ENCODE results near the gene COL2A1. TPM values are rescaled to one million over a fixed set of nuclear protein-coding genes. Genes with fewer than 3 reads are reported as not detected.

The COL2A1 gene
- total RNA-seq, result not detected

GRCh38 chr12:48004053-48004941, at the start of gene COL2A1:
Gene COL2A1, minus strand, starts transcription at chr12:48004476. Its CDS starts 155 bp downstream, at chr12:48004321.
- WGBS, result 5% methylated on average over 29 of the region's 83 CpGs
- Histone ChIP-seq H3K4me1 (peaks cover 49% of the 10 kb centered on the region), H3K27me3 (peaks cover 83% of the 10 kb centered on the region), H3K36me3 (no peaks in the 10 kb centered on the region), H3K4me3 (peak within 1 kb of the TSS; percentile 36), H3K9me3 (no peaks in the 10 kb centered on the region), H3K27ac (no peak within 1 kb of the TSS)
- TF ChIP-seq POLR2A (IDR thresholded peaks at IDR 0.05) (no peak), POLR2AphosphoS5 (IDR thresholded peaks at IDR 0.05) (no peak), EP300 (IDR thresholded peaks at IDR 0.05) (no peak), CTCF (IDR thresholded peaks at IDR 0.05) (no peak)
- DNase-seq (ENCODE audit: low spot score in 2 of 2), result no peak

- H3K4me1 ChIP-seq, result no peaks in the 10 kb centered on the region
- H3K27ac ChIP-seq, result no peak overlapping the region
- no peaks in the 10 kb centered on the region for H3K27me3 ChIP-seq
- no peak overlapping the region for H3K4me3 ChIP-seq
- TF ChIP-seq POLR2A (IDR thresholded peaks at IDR 0.05) (no peak), CTCF (IDR thresholded peaks at IDR 0.05) (no peak), POLR2AphosphoS5 (IDR thresholded peaks at IDR 0.05) (no peak), EP300 (IDR thresholded peaks at IDR 0.05) (no peak)
- no peak for DNase-seq (ENCODE audit: low spot score in 2 of 2)
- 92% methylated on average over 4 of the region's 4 CpGs for WGBS
- H3K36me3 ChIP-seq, result peaks cover 26% of the 10 kb centered on the region
- no peaks in the 10 kb centered on the region for H3K9me3 ChIP-seq
These were observed 49.6 kb upstream of the COL2A1 start for GRCh38 chr12:48053883-48054282.

GRCh38 chr12:48053122-48053521, 48.8 kb upstream of the COL2A1 start:
- 90% methylated on average over 3 of the region's 3 CpGs for WGBS
- Histone ChIP-seq H3K9me3 (no peaks in the 10 kb centered on the region), H3K4me3 (no peak overlapping the region), H3K36me3 (peaks cover 29% of the 10 kb centered on the region), H3K27me3 (no peaks in the 10 kb centered on the region), H3K4me1 (no peaks in the 10 kb centered on the region), H3K27ac (no peak overlapping the region)
- TF ChIP-seq POLR2AphosphoS5 (IDR thresholded peaks at IDR 0.05), result no peak
- no peak for DNase-seq (ENCODE audit: low spot score in 2 of 2)

GRCh38 chr12:48051681-48052080, 47.4 kb upstream of the COL2A1 start:
- H3K27ac ChIP-seq, result no peak overlapping the region
- TF ChIP-seq POLR2A (IDR thresholded peaks at IDR 0.05) (no peak), CTCF (IDR thresholded peaks at IDR 0.05) (no peak), POLR2AphosphoS5 (IDR thresholded peaks at IDR 0.05) (no peak)
- H3K36me3 ChIP-seq, result peaks cover 43% of the 10 kb centered on the region
- H3K4me1 ChIP-seq, result no peaks in the 10 kb centered on the region
- H3K27me3 ChIP-seq, result no peaks in the 10 kb centered on the region
- WGBS, result 94% methylated on average over 2 of the region's 2 CpGs
- no peak for DNase-seq (ENCODE audit: low spot score in 2 of 2)
- no peak overlapping the region for H3K4me3 ChIP-seq
- H3K9me3 ChIP-seq, result no peaks in the 10 kb centered on the region

- DNase-seq (ENCODE audit: low spot score in 2 of 2), result no peak
- TF ChIP-seq CTCF (IDR thresholded peaks at IDR 0.05), result no peak
- no peak for TF ChIP-seq EP300 (IDR thresholded peaks at IDR 0.05)
- TF ChIP-seq POLR2AphosphoS5 (IDR thresholded peaks at IDR 0.05), result no peak
- TF ChIP-seq POLR2A (IDR thresholded peaks at IDR 0.05), result no peak
- no peak overlapping the region for H3K4me3 ChIP-seq
- H3K36me3 ChIP-seq, result peaks cover 54% of the 10 kb centered on the region
- no peaks in the 10 kb centered on the region for H3K27me3 ChIP-seq
- 91% methylated on average over 6 of the region's 6 CpGs for WGBS
- H3K27ac ChIP-seq, result no peak overlapping the region
- no peaks in the 10 kb centered on the region for H3K4me1 ChIP-seq
- no peaks in the 10 kb centered on the region for H3K9me3 ChIP-seq
These were observed 45.9 kb upstream of the COL2A1 start for GRCh38 chr12:48050174-48050573.
